Measurements from ENCODE around the gene MAST4.

MAST4 gene

DNA sequence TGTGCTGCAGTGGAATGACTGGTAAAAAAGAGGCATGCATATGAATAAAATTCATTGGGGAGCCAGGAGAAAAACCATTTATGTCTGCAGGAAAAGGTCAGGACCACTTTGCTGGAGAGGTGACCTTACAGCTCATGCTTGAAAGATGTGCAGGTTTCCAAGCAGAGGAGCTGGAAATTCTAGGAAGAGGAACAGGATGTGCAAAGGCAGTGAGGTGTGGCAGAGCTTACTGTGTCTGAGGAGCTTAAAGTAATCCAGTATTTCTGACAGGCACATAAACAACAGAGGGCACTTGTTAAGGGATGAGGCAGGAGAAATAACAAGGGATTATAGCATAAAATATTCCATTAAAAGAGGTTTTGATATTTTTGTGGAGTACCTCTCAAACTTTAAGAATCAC is 397.3 kb downstream of the MAST4 start:
- no peak for DNase-seq (ENCODE audit: low read depth)

- no peak for DNase-seq (ENCODE audit: low read depth)
Observed at GRCh38 chr5:66993882-66994281, 397.7 kb downstream of the MAST4 start.

DNA sequence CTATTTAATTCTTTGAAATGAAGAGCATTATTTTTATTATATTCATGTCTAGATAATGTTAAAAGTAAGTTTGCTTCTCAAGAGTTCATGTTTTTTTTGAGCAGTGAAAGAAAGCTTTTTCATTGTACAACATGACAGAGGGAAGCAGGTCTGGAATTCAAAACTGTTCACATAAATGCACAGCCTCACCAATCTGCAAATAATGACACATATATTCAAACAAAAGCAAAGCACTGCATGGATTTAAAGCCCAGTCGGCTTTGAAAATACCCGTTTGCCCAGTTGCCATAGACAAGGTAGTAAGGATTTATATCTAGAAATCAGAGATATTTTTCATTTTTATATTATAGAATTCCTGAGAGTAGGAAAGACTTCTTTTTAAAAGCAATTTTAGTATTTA is 398.6 kb downstream of the MAST4 start:
- DNase-seq (ENCODE audit: low read depth): no peak

DNA sequence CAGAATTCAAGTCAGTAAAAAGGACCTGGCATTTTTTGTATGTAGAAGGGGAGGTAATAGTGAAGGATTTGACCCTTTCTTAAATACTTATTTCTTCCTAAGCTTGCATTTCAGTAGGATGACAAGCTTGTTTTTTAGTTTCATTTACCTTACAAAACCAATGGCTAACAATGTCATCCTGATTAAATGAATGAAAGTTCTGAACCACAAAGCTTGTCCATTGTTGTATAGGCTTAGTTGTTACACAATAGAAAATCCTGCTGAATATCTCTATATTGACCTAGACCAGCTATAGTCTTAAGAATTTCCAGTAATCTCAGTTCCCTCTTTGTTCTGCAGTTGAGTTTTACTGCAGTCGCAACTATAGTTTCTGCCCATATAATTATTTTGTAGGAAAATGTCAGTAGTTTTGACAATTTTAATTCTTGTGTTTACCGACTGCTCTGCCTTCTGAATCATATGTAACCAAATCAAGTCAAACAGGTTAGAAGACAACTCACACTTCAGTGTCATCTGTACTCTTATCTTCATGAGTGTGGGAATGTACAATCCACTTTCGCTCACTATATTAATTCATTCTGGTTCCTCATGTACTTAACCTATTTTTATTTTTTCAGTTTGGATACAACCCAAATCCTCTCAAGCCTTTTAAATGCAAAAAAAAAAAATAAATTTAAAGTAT is 404.7 kb downstream of the MAST4 start:
- no peak for DNase-seq (ENCODE audit: low read depth)

- DNase-seq (ENCODE audit: low read depth): no peak
Observed at GRCh38 chr5:67002832-67003684, 406.9 kb downstream of the MAST4 start.

DNA sequence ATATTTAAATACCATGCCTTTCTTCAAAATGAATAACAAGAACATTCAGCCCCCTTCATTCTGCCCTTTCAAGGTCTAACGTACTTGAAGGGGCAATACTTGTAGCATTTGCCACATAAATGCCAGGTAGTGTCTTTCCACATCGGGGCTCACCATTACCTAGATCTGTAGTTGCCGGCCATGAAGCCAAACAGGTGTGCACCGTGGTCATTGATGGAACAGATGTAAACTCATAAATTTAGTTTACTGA is 407.4 kb downstream of the MAST4 start:
- DNase-seq (ENCODE audit: low read depth): no peak

DNA sequence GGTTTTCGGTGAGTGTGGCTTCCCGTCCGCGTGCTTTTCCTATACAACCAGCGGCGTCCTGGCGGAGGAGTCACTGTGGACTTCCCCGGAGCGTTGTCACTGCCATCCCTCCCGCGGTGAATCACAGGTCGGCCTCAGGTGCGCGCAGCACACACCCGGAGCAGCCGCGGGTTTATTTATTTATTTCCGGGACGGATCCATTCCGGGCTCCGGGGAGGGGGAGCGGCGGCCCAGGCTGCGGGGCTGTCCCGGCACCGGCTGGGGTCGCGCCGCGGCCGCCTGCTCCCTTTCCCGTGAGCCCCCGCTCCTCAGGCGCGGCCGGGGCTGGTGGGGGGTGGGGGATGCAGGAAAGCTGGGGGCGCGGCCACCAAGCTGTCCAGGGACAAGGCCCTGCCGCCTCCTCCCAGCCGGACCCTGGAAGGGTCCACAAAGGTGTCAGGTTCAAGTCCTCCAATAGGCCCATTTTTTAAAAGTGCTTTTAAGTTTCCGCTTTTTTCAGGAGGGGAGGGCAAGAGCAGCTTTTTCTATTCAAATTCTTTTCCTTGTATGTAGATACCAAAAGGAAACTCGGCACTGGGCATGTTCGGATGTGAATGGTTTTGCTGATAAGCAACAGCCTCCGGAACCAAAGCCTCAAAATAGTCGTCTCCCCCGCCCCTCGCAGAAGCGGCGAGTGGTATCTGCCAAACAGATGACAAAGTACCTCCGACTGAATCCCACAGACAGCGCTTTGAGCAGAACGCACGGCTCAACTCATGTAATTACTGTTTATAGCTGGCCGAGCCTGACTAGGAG is 407.9 kb downstream of the MAST4 start:
- DNase-seq (ENCODE audit: low read depth): peak; percentile 84

DNA sequence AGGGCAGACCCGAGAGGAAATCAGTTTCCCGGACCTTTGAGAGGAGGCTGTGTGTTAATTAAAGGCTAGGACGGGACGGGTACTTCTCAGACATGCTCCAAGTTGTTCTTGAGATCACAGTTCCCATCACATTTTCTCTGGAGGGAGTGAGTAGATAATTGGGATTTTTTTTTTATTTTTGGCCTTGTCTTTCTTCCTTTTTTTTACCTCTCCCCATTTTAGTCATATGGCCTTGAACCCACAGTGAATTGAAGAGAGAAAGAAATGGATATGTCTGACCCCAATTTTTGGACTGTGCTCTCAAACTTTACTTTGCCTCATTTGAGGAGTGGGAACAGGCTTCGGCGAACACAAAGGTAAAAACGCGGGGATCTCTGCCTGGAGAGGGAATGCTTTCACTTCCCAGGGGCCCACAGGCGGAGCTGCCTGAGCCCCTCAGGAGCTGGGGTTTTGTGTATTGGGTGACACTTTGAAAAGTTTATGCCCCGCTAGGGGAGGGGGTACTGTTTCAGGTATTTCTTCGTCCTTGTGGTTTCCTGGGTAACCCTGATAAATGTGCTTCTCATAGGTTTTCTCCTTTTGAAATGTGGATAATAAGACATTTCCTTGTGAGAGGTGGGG is 408.6 kb downstream of the MAST4 start:
- DNase-seq (ENCODE audit: low read depth): no peak

DNA sequence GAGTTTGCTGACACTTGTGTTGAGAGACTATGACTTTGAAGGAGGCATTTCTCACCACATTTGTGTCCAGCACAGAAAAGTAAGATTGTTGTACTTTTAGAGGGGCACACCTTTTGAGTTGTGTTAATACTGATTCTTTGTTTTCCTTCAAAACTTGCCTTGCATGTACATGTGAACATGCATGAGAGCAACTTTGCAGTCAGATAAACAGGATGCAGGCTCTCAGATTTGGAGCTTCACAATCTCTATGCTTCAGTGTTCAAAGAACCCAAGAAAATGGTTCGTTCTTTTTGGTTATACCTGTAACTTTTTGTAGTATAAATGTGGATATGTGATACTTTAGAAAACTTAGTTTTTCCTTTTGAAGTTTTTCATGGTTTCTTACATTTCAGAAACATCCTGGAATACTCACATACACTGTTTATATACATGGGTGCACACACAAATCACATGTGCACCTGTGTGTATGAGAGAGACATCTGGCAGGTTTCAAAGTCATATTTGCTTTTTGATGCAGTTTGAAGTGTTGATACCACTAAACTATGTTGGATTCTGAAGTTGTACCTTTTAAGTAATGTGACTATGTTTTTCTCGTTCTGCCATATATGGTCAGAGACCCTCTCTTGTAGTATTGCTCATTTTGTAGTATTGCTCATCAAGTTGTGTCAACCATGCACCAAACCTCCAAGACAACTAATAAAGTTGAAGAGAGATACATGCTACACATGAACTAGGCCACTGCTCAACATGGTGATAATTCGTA is 409.7 kb downstream of the MAST4 start:
- DNase-seq (ENCODE audit: low read depth): no peak

DNA sequence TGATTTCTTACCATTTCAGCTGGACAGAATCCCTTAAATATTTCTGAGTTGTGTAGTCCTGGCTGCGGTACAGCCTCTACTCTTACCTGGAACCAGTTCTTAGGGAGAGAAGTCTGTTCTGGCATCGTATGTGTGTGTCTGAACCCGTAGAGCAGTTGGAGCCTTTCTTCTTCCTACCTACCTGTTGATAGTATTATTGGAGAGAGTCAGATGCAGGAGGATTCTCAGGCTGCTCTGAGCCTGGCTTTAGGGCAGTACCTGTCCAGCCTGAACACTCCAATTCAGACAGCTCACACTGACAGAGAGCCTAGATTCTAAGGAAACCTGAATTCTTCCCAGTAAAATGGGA is 410.3 kb downstream of the MAST4 start:
- DNase-seq (ENCODE audit: low read depth): no peak

DNA sequence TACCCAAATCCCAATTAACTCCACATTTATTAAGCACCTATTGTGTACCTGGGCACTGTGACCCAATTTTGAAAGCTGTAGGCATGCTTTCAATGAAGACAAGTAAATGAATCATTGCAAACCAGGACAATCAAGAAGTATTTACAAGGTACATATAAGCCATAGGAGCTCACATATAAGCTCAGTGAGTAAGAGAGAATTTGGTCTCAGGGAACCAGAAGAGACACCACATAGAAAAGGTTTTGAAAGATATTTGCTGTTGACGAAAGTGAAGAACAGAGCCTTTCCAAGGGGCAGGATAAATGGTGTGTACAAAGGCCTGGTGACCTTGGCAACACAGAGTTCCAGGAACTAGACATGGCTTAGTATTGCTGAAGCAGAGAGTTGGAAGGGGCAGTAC is 412.8 kb downstream of the MAST4 start:
- no peak for DNase-seq (ENCODE audit: low read depth)

- no peak for DNase-seq (ENCODE audit: low read depth)
Observed at GRCh38 chr5:67010684-67011409, 414.7 kb downstream of the MAST4 start.

DNA sequence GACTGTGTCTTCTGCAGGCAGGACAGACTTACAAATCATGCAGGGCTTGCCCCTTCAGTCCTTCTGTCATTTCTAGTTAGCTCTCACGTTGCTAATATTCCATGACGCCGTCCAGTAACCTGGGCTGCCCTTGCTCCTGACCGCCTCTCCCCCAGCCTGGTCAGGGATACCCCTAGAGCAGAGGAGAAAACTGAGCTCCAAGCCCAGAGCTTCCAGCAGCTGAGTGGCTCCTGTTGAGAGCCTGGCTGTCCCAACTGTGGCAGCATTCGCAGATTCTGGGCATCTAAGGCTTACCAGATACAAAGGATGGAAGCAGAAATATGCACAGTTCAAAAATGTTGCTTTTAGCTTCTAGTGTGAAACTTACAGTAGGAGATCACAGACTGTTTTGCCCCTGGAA is 415.2 kb downstream of the MAST4 start:
- DNase-seq (ENCODE audit: low read depth): no peak

DNA sequence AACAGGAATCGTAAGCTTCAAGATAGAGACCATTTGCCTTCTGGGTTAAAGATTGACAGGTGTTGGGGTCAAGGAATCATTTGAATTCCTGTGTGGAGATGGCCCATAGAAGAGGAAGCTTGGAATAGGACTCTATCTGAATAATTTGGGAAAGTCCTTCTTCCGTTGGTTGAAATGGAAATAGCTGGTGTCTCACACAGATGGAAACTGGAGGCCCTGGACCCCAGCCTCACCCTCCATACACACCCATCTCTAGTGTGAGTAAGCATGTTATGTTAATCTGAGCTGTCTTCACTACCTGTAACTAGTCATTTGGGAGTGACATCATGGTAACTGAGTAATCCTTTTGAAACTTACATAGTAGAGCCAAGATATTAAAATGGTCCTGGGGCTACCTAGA is 416.0 kb downstream of the MAST4 start:
- DNase-seq (ENCODE audit: low read depth): no peak

- no peak for DNase-seq (ENCODE audit: low read depth)
Observed at GRCh38 chr5:67013719-67014118, 417.5 kb downstream of the MAST4 start.

GRCh38 chr5:67014191-67014590 is 418.0 kb downstream of the MAST4 start:
- no peak for DNase-seq (ENCODE audit: low read depth)

- peak; percentile 71 for DNase-seq (ENCODE audit: low read depth)
Observed at GRCh38 chr5:67014957-67015400, 418.8 kb downstream of the MAST4 start.

GRCh38 chr5:67015541-67016191 is 419.5 kb downstream of the MAST4 start:
- DNase-seq (ENCODE audit: low read depth): no peak

- no peak for DNase-seq (ENCODE audit: low read depth)
Observed at GRCh38 chr5:67019065-67019845, 423.1 kb downstream of the MAST4 start.

GRCh38 chr5:67020096-67020615 is 424.0 kb downstream of the MAST4 start:
- no peak for DNase-seq (ENCODE audit: low read depth)

Data from fibroblast of gingiva (primary cell).